HG03469 (cell line): ENCODE results near the gene BTN2A1.
"Not testable (repeated sequence)": the region's sequence is repeated elsewhere in the genome, so short reads cannot be mapped to it uniquely, and the experiment has no call there.

Experiments
- ATAC-seq: cut with Tn5 transposase; IDR thresholded peaks from one replicate; pipeline ENCODE4 v1.9.1; 2021; ENCODE audit warnings: mild to moderate bottlenecking, moderate library complexity, moderate number of reproducible peaks; ENCODE audit not compliant: unreplicated experiment

The BTN2A1 gene

DNA sequence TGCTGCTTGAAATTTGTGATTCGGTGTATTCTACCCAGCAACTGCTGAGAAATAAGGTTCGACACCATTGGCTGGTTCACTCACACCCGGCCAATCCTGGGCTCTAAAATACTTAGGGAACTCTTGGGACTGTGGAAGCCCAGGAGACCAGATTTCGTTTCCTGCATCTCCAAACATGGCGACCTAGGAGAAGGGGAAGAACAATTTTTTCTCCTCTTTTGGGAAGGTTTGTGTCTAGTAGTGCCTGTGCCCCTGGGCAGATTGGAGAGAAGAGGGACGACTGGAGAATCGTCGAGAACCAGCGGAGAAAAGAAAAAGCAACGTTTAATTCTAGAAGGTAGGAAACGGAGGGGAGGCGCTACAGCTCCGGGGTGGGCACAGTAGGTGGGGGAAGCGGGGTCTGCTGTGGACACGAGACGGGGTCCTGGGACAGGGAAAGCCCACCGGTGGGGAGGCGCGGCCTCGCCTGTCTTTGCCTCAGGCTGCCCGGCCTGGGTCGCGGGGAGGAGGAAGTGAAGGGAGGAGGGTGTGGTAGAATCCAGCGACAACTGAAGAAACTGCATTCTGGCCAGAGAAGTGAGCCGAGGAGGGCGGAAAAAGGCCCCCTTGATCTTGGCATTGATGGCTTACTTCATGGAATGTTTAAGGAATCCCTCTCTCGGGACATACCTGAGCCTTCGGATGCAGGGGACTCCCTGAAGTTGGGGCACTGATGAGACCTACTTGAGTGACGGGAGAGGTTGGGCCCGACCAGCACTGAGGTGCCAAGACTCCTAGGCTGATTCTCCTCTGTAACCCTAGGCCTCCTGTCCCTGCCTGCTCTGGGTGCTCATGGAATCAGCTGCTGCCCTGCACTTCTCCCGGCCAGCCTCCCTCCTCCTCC, at the start of gene BTN2A1:
Gene BTN2A1 (plus strand): TSS at position 150 of the 883 bp plus-strand sequence. CDS start 682 bp downstream, at position 832.
- ATAC-seq: peak; percentile 85

DNA sequence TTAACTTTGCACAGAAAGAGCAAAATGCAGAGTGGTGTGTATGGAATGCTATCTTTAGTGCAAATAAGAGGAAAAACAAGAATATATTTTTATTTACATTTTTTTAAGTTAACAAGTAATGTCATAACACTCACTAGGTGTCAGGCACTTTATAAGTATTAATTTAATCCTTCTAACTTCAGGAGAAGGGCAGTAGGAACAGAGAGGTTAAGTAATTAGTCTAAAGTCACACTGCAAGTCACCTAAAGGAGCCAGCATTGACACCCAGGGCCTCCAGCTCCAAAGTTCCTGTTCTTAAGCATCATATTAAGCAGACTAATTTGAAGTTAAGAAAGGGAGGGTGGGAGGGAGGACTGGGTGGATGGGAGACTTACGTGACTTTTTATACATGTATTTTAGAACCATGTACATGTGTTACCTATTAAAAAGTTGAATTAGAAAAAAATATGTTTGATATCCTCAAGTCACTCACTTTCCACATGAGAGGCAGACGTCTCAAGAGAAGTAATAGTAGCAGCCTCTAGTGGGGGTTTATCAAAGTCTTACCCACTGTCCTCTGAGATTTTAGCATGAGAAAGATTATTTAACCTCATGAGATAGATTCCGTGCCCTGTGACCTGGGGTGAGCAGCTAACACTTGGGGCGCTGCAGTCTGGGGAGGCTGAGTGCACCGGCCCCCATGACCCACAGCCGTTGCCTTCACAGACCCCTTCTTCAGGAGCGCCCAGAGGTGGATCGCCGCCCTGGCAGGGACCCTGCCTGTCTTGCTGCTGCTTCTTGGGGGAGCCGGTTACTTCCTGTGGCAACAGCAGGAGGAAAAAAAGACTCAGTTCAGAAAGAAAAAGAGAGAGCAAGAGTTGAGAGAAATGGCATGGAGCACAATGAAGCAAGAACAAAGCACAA, 48.7 kb upstream of the BTN2A1 start:
- ATAC-seq: no peak

DNA sequence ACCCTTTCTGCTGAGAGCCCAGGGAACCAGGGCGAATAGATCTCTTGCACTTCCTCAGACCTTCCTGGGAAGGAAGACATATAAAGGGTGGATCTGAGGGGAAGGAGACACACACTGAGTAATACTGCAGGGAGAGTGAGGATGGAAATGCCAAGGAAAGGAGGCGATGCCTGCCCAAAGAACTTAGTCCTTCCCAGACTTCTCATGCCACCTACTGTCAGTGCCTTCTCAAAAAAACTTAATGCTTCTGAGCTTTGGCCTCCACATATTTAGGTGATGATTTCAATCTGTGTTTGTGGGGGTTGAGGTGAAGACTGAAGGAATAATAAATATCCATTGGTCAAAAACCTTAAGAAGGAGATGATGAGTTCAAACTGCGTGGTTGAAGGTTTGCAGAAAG, 46.0 kb upstream of the BTN2A1 start:
- no peak for ATAC-seq

- ATAC-seq: no peak
Observed at GRCh38 chr6:26412228-26412627, 45.5 kb upstream of the BTN2A1 start.

DNA sequence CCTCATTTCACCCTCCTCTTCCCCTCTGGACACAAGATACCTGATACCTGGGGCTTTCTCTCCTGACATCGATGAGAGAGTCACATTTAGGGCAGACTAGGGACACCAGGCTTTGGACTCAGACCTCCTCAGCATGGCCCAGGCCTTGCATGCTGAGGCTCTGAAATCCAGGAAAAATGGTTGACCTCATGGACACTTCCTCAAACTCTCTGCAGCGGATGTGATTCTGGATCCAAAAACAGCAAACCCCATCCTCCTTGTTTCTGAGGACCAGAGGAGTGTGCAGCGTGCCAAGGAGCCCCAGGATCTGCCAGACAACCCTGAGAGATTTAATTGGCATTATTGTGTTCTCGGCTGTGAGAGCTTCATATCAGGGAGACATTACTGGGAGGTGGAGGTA, 44.8 kb upstream of the BTN2A1 start:
- no peak for ATAC-seq

DNA sequence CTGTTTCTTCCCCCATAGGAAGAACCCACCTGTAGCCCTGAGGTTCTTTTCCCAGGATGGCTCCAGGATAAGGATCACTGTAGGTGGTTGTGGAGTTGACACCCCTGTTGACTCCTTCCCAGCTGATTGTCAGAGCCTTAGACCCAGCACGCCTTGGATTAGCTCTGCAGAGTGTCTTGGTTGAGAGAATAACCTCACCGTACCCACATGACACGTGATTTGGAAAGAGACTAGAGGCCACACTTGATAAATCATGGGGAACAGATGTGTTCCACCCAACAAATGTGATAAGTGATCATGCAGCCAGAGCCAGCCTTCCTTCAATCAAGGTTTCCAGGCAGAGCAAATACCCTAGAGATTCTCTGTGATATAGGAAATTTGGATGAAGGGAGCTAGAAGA, 43.5 kb upstream of the BTN2A1 start:
- ATAC-seq: no peak

DNA sequence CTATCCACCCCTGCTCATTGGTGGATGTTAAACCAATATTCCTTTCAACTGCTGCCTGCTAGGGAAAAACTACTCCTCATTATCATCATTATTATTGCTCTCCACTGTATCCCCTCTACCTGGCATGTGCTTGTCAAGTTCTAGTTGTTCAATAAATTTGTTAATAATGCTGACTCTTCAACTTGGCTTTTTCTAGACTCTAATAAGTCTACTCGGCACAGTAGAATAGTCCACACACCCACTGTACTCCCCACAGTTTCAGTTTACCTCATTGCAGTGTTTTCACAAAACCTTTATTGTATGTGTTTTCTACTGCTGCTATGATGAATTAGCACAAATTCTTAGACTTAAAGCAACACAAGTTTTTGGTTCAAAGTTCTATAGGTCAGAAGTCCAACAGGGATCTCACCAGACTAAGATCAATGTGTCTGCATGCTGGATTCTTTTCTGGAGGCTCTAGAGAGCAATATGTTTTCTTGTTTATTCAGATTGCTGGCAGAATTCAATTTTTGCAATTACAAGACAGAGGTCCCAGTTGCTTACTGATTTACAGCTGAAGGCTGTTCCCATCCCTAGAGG, 42.6 kb upstream of the BTN2A1 start:
- no peak for ATAC-seq

DNA sequence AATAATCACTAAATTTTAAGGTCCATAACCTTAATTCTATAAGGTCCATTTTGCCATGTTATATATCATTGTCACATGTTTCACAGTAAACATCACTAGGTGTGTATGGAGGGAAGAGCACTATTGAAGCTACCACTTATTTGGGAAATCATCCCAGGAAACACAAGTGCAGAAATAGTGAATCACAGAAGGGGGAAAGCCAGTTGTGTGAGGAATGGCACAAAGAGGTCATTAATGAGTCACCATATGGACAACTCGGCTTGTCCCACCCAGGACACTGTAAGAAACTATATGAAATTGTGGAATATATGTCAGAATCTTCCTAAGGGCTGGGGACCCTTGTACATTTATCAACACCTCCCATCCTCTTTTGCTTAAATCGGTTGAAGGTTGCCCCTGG, 42.0 kb upstream of the BTN2A1 start:
- ATAC-seq: no peak

GRCh38 chr6:26416288-26416687, 41.5 kb upstream of the BTN2A1 start:
- ATAC-seq: no peak

GRCh38 chr6:26418077-26418476, 39.7 kb upstream of the BTN2A1 start:
- ATAC-seq: not testable (repeated sequence)

- ATAC-seq: not testable (repeated sequence)
Observed at GRCh38 chr6:26418795-26419194, 39.0 kb upstream of the BTN2A1 start.

GRCh38 chr6:26420688-26421171, 37.0 kb upstream of the BTN2A1 start:
- no peak for ATAC-seq

DNA sequence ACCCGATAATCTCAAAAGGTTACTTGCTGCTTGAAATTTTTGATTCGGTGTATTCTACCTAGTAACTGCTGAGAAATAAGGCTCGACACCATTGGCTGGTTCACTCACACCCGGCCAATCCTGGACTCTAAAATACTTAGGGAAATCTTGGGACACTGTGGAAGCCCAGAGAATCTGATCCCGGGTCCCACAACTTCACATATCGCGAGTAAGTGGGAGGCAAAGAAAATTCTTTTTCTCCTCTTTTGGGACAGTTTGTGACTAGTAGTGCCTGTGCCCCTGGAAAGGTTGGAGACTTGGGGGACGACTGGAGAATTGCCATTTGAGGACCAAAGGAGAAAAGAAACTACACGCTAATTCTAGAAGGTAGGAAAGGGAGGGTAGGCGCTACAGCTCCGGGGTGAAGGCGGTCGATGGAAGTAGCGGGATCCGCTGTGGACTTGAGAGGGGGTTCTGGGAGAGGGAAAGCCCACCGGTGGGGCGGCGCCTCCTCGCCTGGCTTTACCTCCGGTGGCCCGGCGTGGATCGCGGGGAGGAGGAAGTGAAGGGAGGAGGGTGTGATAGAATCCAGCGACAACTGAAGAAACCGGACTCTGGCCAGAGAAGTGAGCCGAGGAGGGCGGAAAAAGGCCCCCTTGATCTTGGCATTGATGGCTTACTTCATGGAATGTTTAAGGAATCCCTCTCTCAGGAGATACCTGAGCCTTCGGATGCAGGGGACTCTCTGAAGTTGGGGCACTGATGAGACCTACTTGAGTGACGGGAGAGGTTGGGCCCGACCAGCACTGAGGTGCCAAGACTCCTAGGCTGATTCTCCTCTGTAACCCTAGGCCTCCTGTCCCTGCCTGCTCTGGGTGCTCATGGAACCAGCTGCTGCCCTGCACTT, 36.3 kb upstream of the BTN2A1 start:
- ATAC-seq: peak; percentile 73

DNA sequence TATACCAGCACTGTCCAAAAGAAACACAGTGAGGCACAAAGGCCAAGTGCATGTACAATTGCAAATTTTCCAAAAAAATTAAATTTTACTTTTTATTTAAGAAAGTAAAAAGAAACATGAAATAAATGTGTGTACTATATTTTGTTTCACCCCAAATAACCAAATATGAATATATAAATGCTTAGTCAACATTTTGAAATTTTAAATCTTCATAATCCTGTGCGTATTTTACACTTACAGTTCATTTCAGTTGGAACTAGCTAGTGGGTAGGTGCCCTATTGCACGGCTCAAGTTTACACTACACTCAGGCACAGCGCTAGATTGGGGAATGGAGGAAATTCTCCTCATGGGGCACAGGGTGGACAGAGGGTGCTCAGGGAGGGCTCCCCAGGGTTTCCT, 35.4 kb upstream of the BTN2A1 start:
- ATAC-seq: no peak

DNA sequence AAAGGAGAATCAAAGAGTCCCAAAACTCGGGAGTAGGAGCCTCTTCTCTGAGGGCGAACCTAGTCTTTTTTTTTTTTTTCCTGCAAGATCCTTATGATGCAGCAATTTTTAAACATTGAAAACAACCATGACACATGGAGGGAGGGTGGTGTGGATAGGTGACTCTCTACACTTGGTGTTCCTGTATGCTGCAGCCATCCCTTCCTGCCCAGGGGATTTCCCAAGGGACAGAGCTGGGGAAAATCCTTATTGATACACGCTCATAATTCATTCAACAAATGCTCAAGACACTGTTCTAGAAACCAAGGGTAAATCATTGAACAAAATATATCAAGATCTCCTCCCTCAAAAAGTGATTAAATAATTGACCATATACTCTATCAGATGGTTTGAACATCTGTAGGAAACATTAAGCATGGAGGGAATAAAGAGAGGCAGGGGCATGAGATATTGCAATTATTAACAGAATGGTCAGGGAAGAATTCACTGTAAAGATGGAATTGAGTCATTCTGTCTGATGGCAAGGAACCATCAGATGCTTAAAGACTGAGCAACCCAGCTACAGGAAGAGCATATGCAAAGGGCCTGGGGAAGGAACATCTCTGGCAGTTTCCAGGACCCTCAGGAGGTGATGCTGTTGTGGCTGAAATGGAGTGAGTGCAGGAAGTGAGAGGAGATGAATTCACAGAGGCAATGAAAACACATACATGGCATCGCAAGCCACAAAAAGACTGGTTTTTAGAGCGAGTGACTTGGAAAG, 30.9 kb upstream of the BTN2A1 start:
- ATAC-seq: no peak

- ATAC-seq: no peak
Observed at GRCh38 chr6:26427451-26427809, 30.3 kb upstream of the BTN2A1 start.

DNA sequence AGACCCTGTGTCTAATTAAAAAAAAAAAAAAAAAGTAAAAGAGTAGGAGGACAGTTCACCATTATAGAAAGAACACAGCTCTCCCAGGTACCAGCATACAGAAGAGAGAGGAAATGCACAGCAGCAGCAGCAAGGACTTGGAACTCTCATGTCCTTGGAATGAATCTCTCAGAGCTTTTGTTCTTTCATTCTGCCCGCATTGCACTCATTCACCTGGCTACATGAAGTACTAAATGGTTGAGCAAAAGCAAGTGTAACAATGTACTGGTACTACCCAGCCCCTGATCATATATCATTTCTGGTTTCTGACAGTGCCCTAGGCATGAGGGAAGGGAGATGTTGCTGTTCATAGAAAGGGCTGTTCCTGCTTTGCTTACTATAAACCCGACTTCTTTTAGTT, 29.5 kb upstream of the BTN2A1 start:
- ATAC-seq: no peak

DNA sequence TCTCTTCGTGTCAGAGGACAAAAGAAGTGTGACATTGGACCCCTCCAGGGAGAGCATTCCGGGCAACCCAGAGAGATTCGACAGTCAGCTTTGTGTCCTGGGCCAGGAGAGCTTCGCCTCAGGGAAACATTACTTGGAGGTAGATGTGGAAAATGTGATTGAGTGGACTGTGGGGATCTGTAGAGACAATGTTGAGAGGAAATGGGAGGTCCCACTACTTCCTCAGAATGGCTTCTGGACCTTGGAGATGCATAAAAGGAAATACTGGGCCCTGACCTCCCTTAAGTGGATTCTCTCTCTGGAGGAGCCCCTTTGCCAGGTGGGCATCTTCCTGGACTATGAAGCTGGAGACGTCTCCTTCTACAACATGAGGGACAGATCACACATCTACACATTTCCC, 27.0 kb upstream of the BTN2A1 start:
- no peak for ATAC-seq
